ENCODE data around the gene MLEC.

MLEC gene

GRCh38 chr12:120744922-120745493 lies 58.1 kb downstream of the MLEC start:
- TF ChIP-seq EP300 (IDR thresholded peaks at IDR 0.05; ENCODE audit: borderline replicate concordance): no peak
- TF ChIP-seq CEBPB (IDR thresholded peaks at IDR 0.05): no peak
- no peak for TF ChIP-seq TEAD4 (IDR thresholded peaks at IDR 0.05)
- no peak for TF ChIP-seq CREB1 (IDR thresholded peaks at IDR 0.05; ENCODE audit: low read depth)

GRCh38 chr12:120748242-120748641 lies 61.3 kb downstream of the MLEC start:
- no peak for TF ChIP-seq YY1 (IDR thresholded peaks at IDR 0.05; ENCODE audit: low read depth)

GRCh38 chr12:120749256-120749655 lies 62.3 kb downstream of the MLEC start:
- TF ChIP-seq CEBPB (IDR thresholded peaks at IDR 0.05): no peak
- TF ChIP-seq USF1 (IDR thresholded peaks at IDR 0.05): no peak
- TF ChIP-seq ZBTB7A (IDR thresholded peaks at IDR 0.05; ENCODE audit: low read depth): no peak
- TF ChIP-seq MAX (IDR thresholded peaks at IDR 0.05): no peak
- TF ChIP-seq CREB1 (IDR thresholded peaks at IDR 0.05; ENCODE audit: low read depth): no peak

GRCh38 chr12:120750806-120751205 lies 63.9 kb downstream of the MLEC start:
- TF ChIP-seq CEBPB (IDR thresholded peaks at IDR 0.05): no peak
- no peak for TF ChIP-seq EGR1 (IDR thresholded peaks at IDR 0.05)
- TF ChIP-seq NFIC (IDR thresholded peaks at IDR 0.05): no peak
- TF ChIP-seq USF1 (IDR thresholded peaks at IDR 0.05): no peak
- peak; percentile 30; the same call in 1 of the 2 replicates for TF ChIP-seq RAD21 (IDR thresholded peaks at IDR 0.05; ENCODE audit: low read depth)
- no peak for TF ChIP-seq FOXM1 (IDR thresholded peaks at IDR 0.05; ENCODE audit: borderline replicate concordance, low read depth)
- TF ChIP-seq TCF12 (IDR thresholded peaks at IDR 0.05; ENCODE audit: low read depth): no peak
- no peak for TF ChIP-seq TEAD4 (IDR thresholded peaks at IDR 0.05)
- TF ChIP-seq CREB1 (IDR thresholded peaks at IDR 0.05; ENCODE audit: low read depth): no peak

GRCh38 chr12:120751389-120751788 lies 64.4 kb downstream of the MLEC start:
- TF ChIP-seq YY1 (IDR thresholded peaks at IDR 0.05; ENCODE audit: low read depth): no peak
- no peak for TF ChIP-seq CEBPB (IDR thresholded peaks at IDR 0.05)
- TF ChIP-seq EGR1 (IDR thresholded peaks at IDR 0.05): no peak
- TF ChIP-seq EP300 (IDR thresholded peaks at IDR 0.05; ENCODE audit: borderline replicate concordance): no peak
- no peak for TF ChIP-seq ZBTB7A (IDR thresholded peaks at IDR 0.05; ENCODE audit: low read depth)
- no peak for TF ChIP-seq REST (IDR thresholded peaks at IDR 0.05; ENCODE audit: low read depth)
- no peak for TF ChIP-seq NFIC (IDR thresholded peaks at IDR 0.05)
- TF ChIP-seq TCF12 (IDR thresholded peaks at IDR 0.05; ENCODE audit: low read depth): no peak
- no peak for TF ChIP-seq USF1 (IDR thresholded peaks at IDR 0.05)
- no peak for TF ChIP-seq CREB1 (IDR thresholded peaks at IDR 0.05; ENCODE audit: low read depth)
- no peak for TF ChIP-seq MAX (IDR thresholded peaks at IDR 0.05)
- TF ChIP-seq TAF1 (IDR thresholded peaks at IDR 0.05; ENCODE audit: low read depth): no peak
- no peak for TF ChIP-seq TEAD4 (IDR thresholded peaks at IDR 0.05)
